Measurements from ENCODE around the gene LRMDA. TPM values are rescaled to one million over a fixed set of nuclear protein-coding genes. Genes with fewer than 3 reads are reported as not detected.

The LRMDA gene
- total RNA-seq, 1 donor from 2014 or later: 7.3 TPM

- Histone ChIP-seq H3K9me3 (ENCODE audit: control insufficient read depth in 3 of 3, low read length in 3 of 3) (no peaks in the 10 kb centered on the region), H3K9ac (ENCODE audit: low read depth in 1 of 3, low read length in 3 of 3) (no peak overlapping the region), H3K36me3 (ENCODE audit: control insufficient read depth in 3 of 3, insufficient read depth in 3 of 3, low read length in 3 of 3) (no peaks in the 10 kb centered on the region), H3K4me3 (ENCODE audit: low read length in 3 of 3) (no peak overlapping the region), H3K27me3 (ENCODE audit: control insufficient read depth in 3 of 3, insufficient read depth in 3 of 3, low read length in 3 of 3) (no peaks in the 10 kb centered on the region), H3K27ac (ENCODE audit: low read depth, low read length) (no peak overlapping the region), H3K4me1 (ENCODE audit: control insufficient read depth in 3 of 3, insufficient read depth in 3 of 3, low read length in 3 of 3) (peaks cover 0 to 4% (median 0%) of the 10 kb centered on the region in 3 donors)
Observed at GRCh38 chr10:75999001-75999400, 567.6 kb downstream of the LRMDA start.

- Histone ChIP-seq H3K27me3 (ENCODE audit: control insufficient read depth in 3 of 3, insufficient read depth in 3 of 3, low read length in 3 of 3) (no peaks in the 10 kb centered on the region), H3K4me3 (ENCODE audit: low read length in 3 of 3) (no peak overlapping the region), H3K9me3 (ENCODE audit: control insufficient read depth in 3 of 3, low read length in 3 of 3) (no peaks in the 10 kb centered on the region), H3K36me3 (ENCODE audit: control insufficient read depth in 3 of 3, insufficient read depth in 3 of 3, low read length in 3 of 3) (no peaks in the 10 kb centered on the region), H3K9ac (ENCODE audit: low read depth in 1 of 3, low read length in 3 of 3) (no peak overlapping the region), H3K4me1 (ENCODE audit: control insufficient read depth in 3 of 3, insufficient read depth in 3 of 3, low read length in 3 of 3) (no peaks in the 10 kb centered on the region), H3K27ac (ENCODE audit: low read depth, low read length) (no peak overlapping the region)
Observed at GRCh38 chr10:75999515-76000209, 568.2 kb downstream of the LRMDA start.

- H3K4me3 ChIP-seq (ENCODE audit: low read length in 3 of 3): no peak overlapping the region
- no peaks in the 10 kb centered on the region for H3K36me3 ChIP-seq (ENCODE audit: control insufficient read depth in 3 of 3, insufficient read depth in 3 of 3, low read length in 3 of 3)
Observed at GRCh38 chr10:76000550-76000949, 569.1 kb downstream of the LRMDA start.

GRCh38 chr10:76001019-76001418 is 569.6 kb downstream of the LRMDA start:
- Histone ChIP-seq H3K4me1 (ENCODE audit: control insufficient read depth in 3 of 3, insufficient read depth in 3 of 3, low read length in 3 of 3) (no peaks in the 10 kb centered on the region), H3K4me3 (ENCODE audit: low read length in 3 of 3) (no peak overlapping the region), H3K27me3 (ENCODE audit: control insufficient read depth in 3 of 3, insufficient read depth in 3 of 3, low read length in 3 of 3) (no peaks in the 10 kb centered on the region), H3K36me3 (ENCODE audit: control insufficient read depth in 3 of 3, insufficient read depth in 3 of 3, low read length in 3 of 3) (no peaks in the 10 kb centered on the region), H3K9me3 (ENCODE audit: control insufficient read depth in 3 of 3, low read length in 3 of 3) (no peaks in the 10 kb centered on the region), H3K27ac (ENCODE audit: low read depth, low read length) (no peak overlapping the region), H3K9ac (ENCODE audit: low read depth in 1 of 3, low read length in 3 of 3) (no peak overlapping the region)

More at GRCh38 chr10:76000550-76000949, 569.1 kb downstream of the LRMDA start:
- no peaks in the 10 kb centered on the region for H3K9me3 ChIP-seq (ENCODE audit: control insufficient read depth in 3 of 3, low read length in 3 of 3)
- H3K27me3 ChIP-seq (ENCODE audit: control insufficient read depth in 3 of 3, insufficient read depth in 3 of 3, low read length in 3 of 3): no peaks in the 10 kb centered on the region
- no peak overlapping the region for H3K27ac ChIP-seq (ENCODE audit: low read depth, low read length)
- no peaks in the 10 kb centered on the region for H3K4me1 ChIP-seq (ENCODE audit: control insufficient read depth in 3 of 3, insufficient read depth in 3 of 3, low read length in 3 of 3)
- H3K9ac ChIP-seq (ENCODE audit: low read depth in 1 of 3, low read length in 3 of 3): no peak overlapping the region

GRCh38 chr10:76001461-76001860 is 570.0 kb downstream of the LRMDA start:
- H3K36me3 ChIP-seq (ENCODE audit: control insufficient read depth in 3 of 3, insufficient read depth in 3 of 3, low read length in 3 of 3): no peaks in the 10 kb centered on the region
- no peak overlapping the region for H3K27ac ChIP-seq (ENCODE audit: low read depth, low read length)
- no peak overlapping the region for H3K9ac ChIP-seq (ENCODE audit: low read depth in 1 of 3, low read length in 3 of 3)
- H3K4me1 ChIP-seq (ENCODE audit: control insufficient read depth in 3 of 3, insufficient read depth in 3 of 3, low read length in 3 of 3): no peaks in the 10 kb centered on the region
- no peaks in the 10 kb centered on the region for H3K27me3 ChIP-seq (ENCODE audit: control insufficient read depth in 3 of 3, insufficient read depth in 3 of 3, low read length in 3 of 3)
- no peaks in the 10 kb centered on the region for H3K9me3 ChIP-seq (ENCODE audit: control insufficient read depth in 3 of 3, low read length in 3 of 3)
- no peak overlapping the region for H3K4me3 ChIP-seq (ENCODE audit: low read length in 3 of 3)

- Histone ChIP-seq H3K4me1 (ENCODE audit: control insufficient read depth in 3 of 3, insufficient read depth in 3 of 3, low read length in 3 of 3) (no peaks in the 10 kb centered on the region), H3K9me3 (ENCODE audit: control insufficient read depth in 3 of 3, low read length in 3 of 3) (no peaks in the 10 kb centered on the region), H3K9ac (ENCODE audit: low read depth in 1 of 3, low read length in 3 of 3) (no peak overlapping the region), H3K36me3 (ENCODE audit: control insufficient read depth in 3 of 3, insufficient read depth in 3 of 3, low read length in 3 of 3) (no peaks in the 10 kb centered on the region), H3K27me3 (ENCODE audit: control insufficient read depth in 3 of 3, insufficient read depth in 3 of 3, low read length in 3 of 3) (no peaks in the 10 kb centered on the region), H3K27ac (ENCODE audit: low read depth, low read length) (no peak overlapping the region), H3K4me3 (ENCODE audit: low read length in 3 of 3) (no peak overlapping the region)
Observed at GRCh38 chr10:76002262-76002854, 570.9 kb downstream of the LRMDA start.

- H3K27me3 ChIP-seq (ENCODE audit: control insufficient read depth in 3 of 3, insufficient read depth in 3 of 3, low read length in 3 of 3): peaks cover 0 to 3% (median 0%) of the 10 kb centered on the region in 3 donors
- H3K9me3 ChIP-seq (ENCODE audit: control insufficient read depth in 3 of 3, low read length in 3 of 3): no peaks in the 10 kb centered on the region
- H3K27ac ChIP-seq (ENCODE audit: low read depth, low read length): no peak overlapping the region
- H3K36me3 ChIP-seq (ENCODE audit: control insufficient read depth in 3 of 3, insufficient read depth in 3 of 3, low read length in 3 of 3): no peaks in the 10 kb centered on the region
- peaks cover 0 to 2% (median 0%) of the 10 kb centered on the region in 3 donors for H3K4me1 ChIP-seq (ENCODE audit: control insufficient read depth in 3 of 3, insufficient read depth in 3 of 3, low read length in 3 of 3)
- H3K4me3 ChIP-seq (ENCODE audit: low read length in 3 of 3): no peak overlapping the region
- H3K9ac ChIP-seq (ENCODE audit: low read depth in 1 of 3, low read length in 3 of 3): no peak overlapping the region
Observed at GRCh38 chr10:76007667-76008181, 576.3 kb downstream of the LRMDA start.

GRCh38 chr10:76009531-76009930 is 578.1 kb downstream of the LRMDA start:
- Histone ChIP-seq H3K36me3 (ENCODE audit: control insufficient read depth in 3 of 3, insufficient read depth in 3 of 3, low read length in 3 of 3) (no peaks in the 10 kb centered on the region), H3K9me3 (ENCODE audit: control insufficient read depth in 3 of 3, low read length in 3 of 3) (no peaks in the 10 kb centered on the region), H3K4me1 (ENCODE audit: control insufficient read depth in 3 of 3, insufficient read depth in 3 of 3, low read length in 3 of 3) (peaks cover 0 to 2% (median 0%) of the 10 kb centered on the region in 3 donors), H3K4me3 (ENCODE audit: low read length in 3 of 3) (no peak overlapping the region), H3K27ac (ENCODE audit: low read depth, low read length) (no peak overlapping the region), H3K9ac (ENCODE audit: low read depth in 1 of 3, low read length in 3 of 3) (no peak overlapping the region), H3K27me3 (ENCODE audit: control insufficient read depth in 3 of 3, insufficient read depth in 3 of 3, low read length in 3 of 3) (peaks cover 0 to 3% (median 0%) of the 10 kb centered on the region in 3 donors)

- no peaks in the 10 kb centered on the region for H3K9me3 ChIP-seq (ENCODE audit: control insufficient read depth in 3 of 3, low read length in 3 of 3)
- no peak overlapping the region for H3K27ac ChIP-seq (ENCODE audit: low read depth, low read length)
- H3K27me3 ChIP-seq (ENCODE audit: control insufficient read depth in 3 of 3, insufficient read depth in 3 of 3, low read length in 3 of 3): peaks cover 0 to 3% (median 0%) of the 10 kb centered on the region in 3 donors
- H3K9ac ChIP-seq (ENCODE audit: low read depth in 1 of 3, low read length in 3 of 3): no peak overlapping the region
- no peak overlapping the region for H3K4me3 ChIP-seq (ENCODE audit: low read length in 3 of 3)
- H3K4me1 ChIP-seq (ENCODE audit: control insufficient read depth in 3 of 3, insufficient read depth in 3 of 3, low read length in 3 of 3): peaks cover 0 to 2% (median 0%) of the 10 kb centered on the region in 3 donors
- H3K36me3 ChIP-seq (ENCODE audit: control insufficient read depth in 3 of 3, insufficient read depth in 3 of 3, low read length in 3 of 3): no peaks in the 10 kb centered on the region
Observed at GRCh38 chr10:76010703-76011102, 579.3 kb downstream of the LRMDA start.

- no peak overlapping the region for H3K27ac ChIP-seq (ENCODE audit: low read depth, low read length)
Observed at GRCh38 chr10:76012716-76013327, 581.4 kb downstream of the LRMDA start.

More at GRCh38 chr10:76012716-76013327, 581.4 kb downstream of the LRMDA start:
- Histone ChIP-seq H3K36me3 (ENCODE audit: control insufficient read depth in 3 of 3, insufficient read depth in 3 of 3, low read length in 3 of 3) (no peaks in the 10 kb centered on the region), H3K9ac (ENCODE audit: low read depth in 1 of 3, low read length in 3 of 3) (no peak overlapping the region), H3K4me1 (ENCODE audit: control insufficient read depth in 3 of 3, insufficient read depth in 3 of 3, low read length in 3 of 3) (peaks cover 0 to 2% (median 0%) of the 10 kb centered on the region in 3 donors), H3K27me3 (ENCODE audit: control insufficient read depth in 3 of 3, insufficient read depth in 3 of 3, low read length in 3 of 3) (peaks cover 0 to 3% (median 0%) of the 10 kb centered on the region in 3 donors), H3K4me3 (ENCODE audit: low read length in 3 of 3) (no peak overlapping the region), H3K9me3 (ENCODE audit: control insufficient read depth in 3 of 3, low read length in 3 of 3) (no peaks in the 10 kb centered on the region)
